Measurements from ENCODE around the gene SLC2A8.

The SLC2A8 gene

DNA sequence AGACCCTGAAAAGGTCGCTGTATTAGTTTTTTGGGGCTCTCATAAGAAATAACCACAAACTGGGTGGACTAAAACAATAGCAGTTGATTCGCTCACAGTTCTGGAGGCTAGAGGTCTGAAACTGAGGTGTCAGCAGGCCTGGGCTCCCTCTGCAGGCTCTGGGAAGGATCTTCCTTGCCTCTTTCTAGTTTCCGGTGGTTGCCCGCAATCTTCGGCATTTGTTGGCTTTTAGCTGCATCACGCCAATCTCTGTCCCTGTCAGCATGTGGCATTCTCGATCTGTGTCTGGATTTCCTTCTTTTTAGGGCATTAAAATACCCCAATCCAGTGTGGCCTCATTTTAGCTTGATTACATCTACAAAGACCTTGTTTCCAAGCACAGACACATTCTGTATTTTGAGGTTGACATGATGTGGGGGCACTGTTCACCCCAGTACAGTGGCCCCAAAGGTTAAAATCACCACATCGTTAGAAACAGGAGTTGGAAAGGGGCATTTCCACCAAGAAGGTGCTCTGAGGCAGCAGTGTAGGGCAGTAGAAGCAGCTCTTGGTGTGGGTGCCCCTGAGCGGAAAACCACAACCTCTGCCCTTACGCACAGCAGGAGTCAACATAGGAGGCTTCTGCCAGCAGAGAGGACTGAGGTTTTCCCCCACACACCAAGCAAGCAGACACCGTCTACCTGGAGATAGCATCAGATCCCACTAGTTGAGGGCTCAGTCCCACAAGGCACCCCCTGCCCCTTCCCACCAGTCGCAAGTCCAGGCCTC is 40.7 kb downstream of the SLC2A8 start:
- DNase-seq (peak; percentile 30), ATAC-seq (peak; percentile 84)

- ATAC-seq = no peak
- DNase-seq = no peak
Measured at GRCh38 chr9:127438394-127438793, 41.4 kb downstream of the SLC2A8 start.

- DNase-seq (peak; percentile 36), ATAC-seq (peak; percentile 1)
Measured at GRCh38 chr9:127444283-127444920, 47.4 kb downstream of the SLC2A8 start.

DNA sequence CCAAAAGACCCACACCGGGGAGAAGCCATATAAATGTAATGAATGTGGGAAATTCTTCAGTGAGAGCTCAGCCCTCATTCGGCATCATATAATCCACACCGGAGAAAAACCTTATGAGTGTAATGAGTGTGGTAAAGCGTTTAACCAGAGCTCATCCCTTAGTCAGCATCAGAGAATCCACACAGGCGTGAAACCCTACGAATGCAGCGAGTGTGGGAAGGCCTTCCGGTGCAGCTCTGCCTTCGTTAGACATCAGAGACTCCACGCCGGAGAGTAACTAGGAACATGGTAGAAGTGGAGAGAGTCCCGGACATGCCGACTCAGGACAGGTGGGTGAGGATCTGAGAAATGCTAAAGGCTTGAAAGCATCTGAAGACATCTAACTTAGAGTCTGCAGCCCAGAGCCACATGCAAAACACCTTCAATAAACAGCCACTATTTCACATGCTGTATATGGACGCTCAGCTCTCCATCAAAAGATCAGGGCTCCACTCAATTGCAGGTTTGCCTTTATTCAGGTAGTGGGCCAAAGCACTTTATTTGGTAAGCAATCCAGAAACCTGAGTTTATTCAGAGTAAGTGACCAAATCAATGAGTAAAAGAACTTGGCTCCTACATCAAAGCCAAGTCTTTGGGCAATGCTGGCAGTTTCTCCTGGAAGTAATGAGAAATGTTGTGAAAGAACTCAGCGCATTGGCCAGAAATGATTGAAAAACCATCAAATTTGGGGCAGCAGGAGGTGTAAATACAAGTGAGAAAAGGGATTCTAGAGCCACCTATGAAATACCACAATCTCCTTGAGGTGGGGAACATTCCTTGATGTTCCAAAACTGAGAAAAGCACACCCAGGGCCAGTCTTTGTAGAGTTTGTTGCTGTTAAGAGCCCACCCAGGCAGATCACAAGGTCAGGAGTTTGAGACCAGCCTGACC is 48.2 kb downstream of the SLC2A8 start:
- ATAC-seq (peak; percentile 3), DNase-seq (peak; percentile 42)

GRCh38 chr9:127445851-127446712 is 49.1 kb downstream of the SLC2A8 start:
- peak; percentile 13 for ATAC-seq
- peak; percentile 26 for DNase-seq

GRCh38 chr9:127446713-127447415 is 49.9 kb downstream of the SLC2A8 start:
- DNase-seq (no peak), ATAC-seq (peak; percentile 5)

DNA sequence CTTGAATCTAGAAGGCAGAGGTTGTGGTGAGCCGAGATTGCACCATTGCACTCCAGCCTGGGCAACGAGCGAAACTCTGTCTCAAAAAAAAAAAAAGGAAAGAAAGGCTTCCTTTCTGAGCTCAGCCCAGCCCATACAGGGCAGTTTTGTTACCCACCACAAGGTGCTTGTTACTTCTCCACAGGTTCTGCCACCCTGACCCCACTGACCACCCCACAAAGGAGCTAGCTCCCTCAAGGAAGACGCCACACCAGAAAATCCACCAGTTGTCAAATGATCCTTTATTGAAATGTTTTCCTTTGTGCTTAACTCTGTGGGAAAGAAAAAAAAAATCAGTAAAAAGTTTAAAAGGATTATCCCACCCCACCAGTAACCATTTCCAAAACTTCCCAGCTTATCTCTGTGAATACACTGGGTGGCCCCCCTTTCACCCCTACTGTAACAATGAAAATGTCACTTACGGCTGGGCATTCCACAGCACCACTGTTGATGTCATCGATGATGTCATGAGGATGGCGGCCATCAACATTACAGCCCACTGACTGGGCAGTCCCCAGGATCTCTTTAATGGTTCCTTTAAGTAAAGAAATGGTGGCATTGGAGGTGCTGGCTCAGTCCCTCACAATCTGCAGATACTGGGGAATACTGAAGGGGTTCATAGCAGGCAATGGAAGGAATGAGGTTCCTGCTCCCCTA is 50.6 kb downstream of the SLC2A8 start:
- no peak for ATAC-seq
- no peak for DNase-seq

DNA sequence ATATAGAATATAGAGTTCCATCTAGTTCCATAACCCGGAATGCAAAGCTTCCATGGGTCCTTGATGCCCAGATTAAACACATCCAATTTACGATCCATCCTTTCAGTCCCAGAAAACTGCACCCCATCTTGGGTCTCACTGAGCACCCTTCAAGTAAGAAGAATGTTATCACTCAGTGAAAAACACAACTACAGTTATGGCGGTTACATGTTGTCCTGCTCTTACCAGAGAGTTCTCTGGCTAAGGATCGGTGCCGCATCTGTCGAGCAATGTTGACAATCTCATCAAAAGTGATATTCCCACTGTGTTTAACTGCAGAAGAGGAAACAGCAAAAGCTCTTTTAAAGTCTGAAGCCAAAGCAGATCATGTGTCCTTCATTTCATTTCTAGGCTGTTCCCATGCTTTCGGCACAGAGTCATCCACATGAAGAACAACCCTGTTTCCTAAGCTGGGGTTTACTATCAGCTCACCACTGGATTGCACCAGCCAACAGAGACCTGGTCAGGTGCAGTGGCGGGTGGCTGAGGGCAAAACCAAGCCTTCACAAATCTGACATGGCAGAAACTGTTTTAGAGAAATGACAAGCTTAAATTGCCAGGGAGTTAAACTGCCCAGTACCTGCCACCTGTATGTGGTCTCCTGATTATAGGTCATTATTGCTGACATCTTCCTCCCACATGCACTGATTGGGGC is 51.3 kb downstream of the SLC2A8 start:
- DNase-seq (no peak), ATAC-seq (no peak)

DNA sequence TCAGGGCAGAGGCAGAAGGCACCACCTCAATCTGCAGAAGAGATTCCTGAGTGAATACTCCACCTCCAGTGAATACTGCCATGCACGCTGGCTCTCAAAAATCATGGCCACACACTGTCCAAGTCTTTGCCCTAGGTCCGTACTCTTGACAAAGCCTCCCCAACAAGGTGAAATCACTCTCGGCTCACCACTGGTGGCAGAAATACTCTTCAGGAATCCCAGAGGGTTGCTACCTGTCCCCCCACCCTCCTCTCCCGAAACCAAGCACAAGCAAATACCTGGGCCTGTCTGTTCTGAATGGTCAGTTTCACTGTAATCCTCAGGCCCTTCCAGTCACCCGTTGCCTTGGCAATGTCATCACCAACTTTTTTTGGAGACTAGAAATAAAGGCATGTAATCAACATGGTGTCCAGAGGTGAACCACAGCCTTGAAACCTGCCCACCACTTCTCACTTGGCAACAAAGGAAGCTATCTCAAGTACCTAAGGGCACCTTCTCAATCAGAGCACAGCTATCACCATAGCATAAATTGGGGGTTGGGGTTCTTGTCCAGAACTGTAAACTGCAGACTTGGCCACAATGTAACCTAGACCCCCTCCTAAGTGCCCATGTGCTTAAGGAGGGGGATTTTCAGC is 52.5 kb downstream of the SLC2A8 start:
- DNase-seq (no peak), ATAC-seq (no peak)

DNA sequence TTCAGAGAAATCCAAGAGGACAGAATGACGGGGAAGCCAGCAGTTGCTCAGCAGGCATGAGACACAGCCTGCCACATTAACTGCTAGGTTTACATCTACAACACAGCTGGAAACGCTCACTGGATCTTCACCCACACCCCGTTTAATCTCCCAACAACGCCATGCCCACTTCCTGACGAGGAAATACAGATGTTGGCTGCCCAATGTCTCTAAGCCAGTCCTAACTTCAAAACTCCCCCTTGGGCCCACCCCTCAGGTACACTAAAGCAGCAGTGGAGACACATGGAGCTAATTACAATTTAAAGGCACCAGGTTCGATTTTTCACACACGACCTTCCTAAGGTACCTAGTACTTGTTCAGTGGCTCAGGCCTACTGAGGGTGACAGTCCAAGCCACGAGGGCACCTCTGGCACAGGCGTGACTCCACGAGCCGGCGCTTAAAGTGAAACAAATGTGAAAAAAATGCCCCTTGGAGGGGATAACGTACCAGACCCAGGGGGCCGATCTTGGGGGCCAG is 53.3 kb downstream of the SLC2A8 start:
- no peak for DNase-seq
- no peak for ATAC-seq

- ATAC-seq = peak; percentile 57
- DNase-seq = peak; percentile 99
Measured at GRCh38 chr9:127450830-127451607, 54.0 kb downstream of the SLC2A8 start, which contains the start of the genes LRSAM1 and RPL12. TSS of gene LRSAM1 (plus strand) at chr9:127451510. CDS start at chr9:127454528, 3,018 bp downstream. TSS of gene RPL12 (minus strand) at chr9:127451406. CDS start at chr9:127451317, 89 bp downstream.

- ATAC-seq (no peak), DNase-seq (no peak)
Measured at GRCh38 chr9:127451608-127451857, 54.6 kb downstream of the SLC2A8 start.

- ATAC-seq = peak; percentile 62
- DNase-seq = peak; percentile 73
Measured at GRCh38 chr9:127451858-127452656, 55.1 kb downstream of the SLC2A8 start.

DNA sequence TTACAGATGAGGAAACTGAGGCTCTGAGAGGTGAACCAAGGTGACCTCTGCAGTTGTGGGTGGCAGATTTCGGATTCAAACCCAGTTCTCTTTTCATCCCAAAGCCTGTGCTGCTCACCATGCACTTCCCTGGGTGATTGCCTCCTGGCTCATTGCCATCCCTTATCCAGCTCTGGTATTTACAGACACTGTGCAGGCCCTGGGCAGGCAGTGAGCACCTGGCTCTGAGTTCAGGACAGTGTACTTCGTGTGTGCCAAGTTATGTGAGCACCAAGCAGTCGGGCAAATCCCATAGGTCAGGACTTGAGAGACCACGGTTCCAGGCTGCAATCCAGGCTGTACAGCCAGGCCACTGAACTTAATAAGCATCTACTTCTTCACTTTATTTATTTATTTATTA is 55.7 kb downstream of the SLC2A8 start:
- no peak for DNase-seq
- ATAC-seq = no peak

DNA sequence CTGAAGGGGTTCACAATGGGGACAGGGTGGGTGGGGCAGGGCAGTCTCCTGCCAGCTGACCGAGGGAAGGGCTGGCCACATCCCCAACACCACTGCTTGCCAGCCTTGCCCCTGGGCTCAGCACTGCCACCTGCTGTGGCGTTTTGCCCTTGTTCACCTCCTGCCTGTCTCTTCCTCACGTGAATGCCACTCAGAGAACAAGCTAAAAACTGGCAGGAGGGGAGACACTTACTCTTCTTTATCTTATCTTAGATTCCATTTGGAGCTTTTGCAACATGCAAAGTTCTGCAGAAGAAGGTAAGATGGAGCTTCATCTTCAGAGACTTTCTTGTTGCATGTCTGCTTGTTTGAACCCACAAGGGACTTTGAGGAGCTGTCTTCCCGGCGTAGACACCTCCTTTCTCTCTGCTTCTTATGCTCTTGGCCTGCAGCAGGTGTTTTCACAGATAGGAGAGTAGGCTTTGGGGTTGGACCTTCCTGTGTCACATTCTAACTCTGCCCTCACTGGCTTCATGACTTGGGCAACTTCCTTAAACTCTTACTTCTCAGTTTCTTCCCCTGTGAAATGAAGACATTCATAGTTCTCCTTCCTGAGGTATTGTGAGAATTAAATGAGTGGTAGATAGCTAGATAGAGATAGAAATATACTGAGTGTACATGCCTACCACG is 58.5 kb downstream of the SLC2A8 start:
- DNase-seq (peak; percentile 54), ATAC-seq (no peak)

DNA sequence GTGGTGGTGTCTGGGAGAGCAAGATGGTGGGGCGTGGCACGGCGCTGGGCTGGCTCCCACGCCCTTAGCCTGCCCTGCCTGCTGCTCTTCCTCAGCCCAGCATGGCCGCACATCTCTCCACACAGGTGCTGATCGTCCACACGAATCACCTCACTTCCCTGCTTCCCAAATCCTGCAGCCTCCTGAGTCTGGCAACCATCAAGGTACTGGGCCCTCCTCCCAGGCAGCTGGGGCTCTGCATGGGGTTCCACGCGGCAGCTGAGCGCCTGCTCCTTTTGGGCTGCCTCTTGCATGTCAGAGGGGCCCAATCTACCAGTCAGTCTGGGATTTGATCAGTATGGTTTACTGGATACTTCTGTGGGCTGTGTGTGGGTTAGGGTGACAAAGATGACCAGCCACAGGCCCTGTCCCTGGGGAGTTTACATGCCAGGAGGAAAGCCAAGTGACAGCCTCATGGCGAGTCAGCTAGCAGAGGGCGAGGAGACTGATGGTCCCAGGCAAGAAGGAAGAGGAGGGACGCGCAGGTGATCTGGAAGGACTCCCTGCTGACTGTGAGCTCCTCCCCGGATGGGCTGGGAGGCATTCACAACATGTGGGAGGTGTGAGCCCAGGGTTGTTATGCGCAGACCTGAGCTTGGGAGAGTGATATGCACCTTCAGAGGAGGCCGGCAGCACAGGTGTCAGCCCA is 60.4 kb downstream of the SLC2A8 start:
- DNase-seq = no peak
- ATAC-seq = no peak

Data from stimulated activated naive CD8-positive, alpha-beta T cell treated with anti-CD3 and anti-CD28 coated beads, Interleukin-15, Interleukin-2, amounts not matched to agents 100 U/mL and 50 U/mL, for 24 hours (primary cell).